KMS-11 (cell line): ENCODE results near the gene PDE8A.

Source experiments
- H2AFZ ChIP-seq: fragments of 200-600 bp; sonication (generic); 2 replicates; pipeline ENCODE4 v1.6.1; 2016; ENCODE audit warnings: antibody characterized with exemption, mixed run types, low read depth
- H3K27ac ChIP-seq: fragments of 200-600 bp; sonication (generic); 2 replicates; pipeline ENCODE4 v1.6.1; 2016; ENCODE audit warnings: mild to moderate bottlenecking, mixed run types
- H3K27me3 ChIP-seq: fragments of 200-600 bp; sonication (generic); 2 replicates; pipeline ENCODE4 v1.6.1; 2017; ENCODE audit warnings: mild to moderate bottlenecking, low read depth, mixed run types, moderate library complexity; ENCODE audit not compliant: insufficient read depth
- H3K36me3 ChIP-seq: fragments of 200-600 bp; sonication (generic); 2 replicates; pipeline ENCODE4 v1.6.1; 2017; ENCODE audit warnings: mild to moderate bottlenecking, mixed run types; ENCODE audit not compliant: insufficient read depth
- H3K4me1 ChIP-seq: fragments of 200-600 bp; sonication (generic); 2 replicates; pipeline ENCODE4 v1.6.1; 2016; ENCODE audit warnings: mild to moderate bottlenecking, low read depth, mixed run types; ENCODE audit not compliant: poor library complexity, severe bottlenecking
- H3K4me2 ChIP-seq: fragments of 200-600 bp; sonication (generic); 2 replicates; pipeline ENCODE4 v1.7.0; 2016; ENCODE audit warnings: mild to moderate bottlenecking, mixed run types
- H3K4me3 ChIP-seq: fragments of 200-600 bp; sonication (generic); IDR thresholded peaks from 2 replicates; pipeline ENCODE4 v1.6.1; 2017; ENCODE audit warnings: low read depth, low read length, mixed read lengths; ENCODE audit not compliant: insufficient read depth
- H3K79me2 ChIP-seq: fragments of 200-600 bp; sonication (generic); 2 replicates; pipeline ENCODE4 v1.6.1; 2016; ENCODE audit warnings: low read depth, mixed run types; ENCODE audit not compliant: insufficient read depth
- H3K9ac ChIP-seq: fragments of 200-600 bp; sonication (generic); 2 replicates; pipeline ENCODE4 v1.6.1; 2016; ENCODE audit warnings: mild to moderate bottlenecking, mixed run types
- H4K20me1 ChIP-seq: fragments of 200-600 bp; sonication (generic); 2 replicates; pipeline ENCODE4 v1.6.1; 2016; ENCODE audit warnings: mild to moderate bottlenecking, mixed run types; ENCODE audit not compliant: insufficient read depth
- CTCF ChIP-seq: fragments of 200-600 bp; sonication (generic); conservative IDR thresholded peaks from 2 replicates; pipeline ENCODE4 v1.6.1; 2017; ENCODE audit warnings: low read depth, mild to moderate bottlenecking, antibody characterized with exemption, low read length, moderate library complexity, mixed read lengths

The PDE8A gene

GRCh38 chr15:85116925-85117646 is 135.4 kb downstream of the PDE8A start:
- no peak overlapping the region for H3K27ac ChIP-seq
- H3K27me3 ChIP-seq = no peaks in the 10 kb centered on the region
- H3K4me1 ChIP-seq = no peaks in the 10 kb centered on the region
- no peaks in the 10 kb centered on the region for H4K20me1 ChIP-seq
- no peak for TF ChIP-seq CTCF
- no peak overlapping the region for H3K4me2 ChIP-seq
- H2AFZ ChIP-seq = no peak overlapping the region
- no peaks in the 10 kb centered on the region for H3K79me2 ChIP-seq
- H3K4me3 ChIP-seq = no peak overlapping the region
- H3K36me3 ChIP-seq = no peaks in the 10 kb centered on the region
- no peak overlapping the region for H3K9ac ChIP-seq

- Histone ChIP-seq H4K20me1 (no peaks in the 10 kb centered on the region), H3K9ac (no peak overlapping the region), H3K79me2 (no peaks in the 10 kb centered on the region), H3K4me3 (no peak overlapping the region), H3K4me2 (no peak overlapping the region), H3K4me1 (no peaks in the 10 kb centered on the region), H3K36me3 (no peaks in the 10 kb centered on the region), H2AFZ (no peak overlapping the region), H3K27me3 (no peaks in the 10 kb centered on the region), H3K27ac (no peak overlapping the region)
- TF ChIP-seq CTCF = no peak
Measured at GRCh38 chr15:85118173-85118572, 136.5 kb downstream of the PDE8A start.

- Histone ChIP-seq H3K79me2 (no peaks in the 10 kb centered on the region), H3K4me2 (no peak overlapping the region), H3K27me3 (no peaks in the 10 kb centered on the region), H3K4me3 (no peak overlapping the region), H3K27ac (no peak overlapping the region), H3K36me3 (no peaks in the 10 kb centered on the region), H2AFZ (no peak overlapping the region), H3K9ac (no peak overlapping the region), H4K20me1 (no peaks in the 10 kb centered on the region), H3K4me1 (no peaks in the 10 kb centered on the region)
- no peak for TF ChIP-seq CTCF
Measured at GRCh38 chr15:85118581-85118980, 136.9 kb downstream of the PDE8A start.

- Histone ChIP-seq H3K4me1 (no peaks in the 10 kb centered on the region), H2AFZ (no peak overlapping the region), H4K20me1 (no peaks in the 10 kb centered on the region), H3K9ac (no peak overlapping the region), H3K4me3 (no peak overlapping the region), H3K4me2 (no peak overlapping the region), H3K36me3 (no peaks in the 10 kb centered on the region), H3K27ac (no peak overlapping the region), H3K79me2 (no peaks in the 10 kb centered on the region), H3K27me3 (no peaks in the 10 kb centered on the region)
- TF ChIP-seq CTCF = no peak
Measured at GRCh38 chr15:85120351-85121113, 138.9 kb downstream of the PDE8A start.
